ENCODE results near the gene SIK2.
A peak's percentile ranks its signal among the peaks of the same experiment; 100 is the strongest.

The SIK2 gene

DNA sequence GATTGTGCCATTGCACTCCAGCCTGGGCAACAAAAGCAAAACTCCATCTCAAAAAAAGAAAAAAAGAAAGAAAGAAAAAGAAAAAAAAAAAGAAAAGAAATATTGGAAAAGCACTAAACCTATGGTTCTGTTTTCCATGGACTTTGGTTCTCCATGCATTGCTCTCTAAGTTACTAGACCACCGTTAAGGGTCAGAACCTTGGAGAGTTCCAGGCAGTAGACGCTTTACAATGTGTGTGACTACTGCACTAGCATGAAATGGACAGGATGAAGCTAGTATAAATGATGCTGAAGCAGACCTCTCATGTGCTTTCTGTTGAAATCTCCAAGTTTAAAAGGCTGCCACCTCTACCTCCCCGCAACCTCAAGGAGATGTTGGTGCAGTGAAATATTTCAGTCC, 63.5 kb downstream of the SIK2 start:
- DNase-seq: peak; percentile 58
- peaks cover 16% of the 10 kb centered on the region for H3K36me3 Mint-ChIP-seq (ENCODE audit: low read depth)
- H3K4me3 Mint-ChIP-seq: no peak overlapping the region
- no peaks in the 10 kb centered on the region for H3K9me3 Mint-ChIP-seq
- TF ChIP-seq, protein P1, sequence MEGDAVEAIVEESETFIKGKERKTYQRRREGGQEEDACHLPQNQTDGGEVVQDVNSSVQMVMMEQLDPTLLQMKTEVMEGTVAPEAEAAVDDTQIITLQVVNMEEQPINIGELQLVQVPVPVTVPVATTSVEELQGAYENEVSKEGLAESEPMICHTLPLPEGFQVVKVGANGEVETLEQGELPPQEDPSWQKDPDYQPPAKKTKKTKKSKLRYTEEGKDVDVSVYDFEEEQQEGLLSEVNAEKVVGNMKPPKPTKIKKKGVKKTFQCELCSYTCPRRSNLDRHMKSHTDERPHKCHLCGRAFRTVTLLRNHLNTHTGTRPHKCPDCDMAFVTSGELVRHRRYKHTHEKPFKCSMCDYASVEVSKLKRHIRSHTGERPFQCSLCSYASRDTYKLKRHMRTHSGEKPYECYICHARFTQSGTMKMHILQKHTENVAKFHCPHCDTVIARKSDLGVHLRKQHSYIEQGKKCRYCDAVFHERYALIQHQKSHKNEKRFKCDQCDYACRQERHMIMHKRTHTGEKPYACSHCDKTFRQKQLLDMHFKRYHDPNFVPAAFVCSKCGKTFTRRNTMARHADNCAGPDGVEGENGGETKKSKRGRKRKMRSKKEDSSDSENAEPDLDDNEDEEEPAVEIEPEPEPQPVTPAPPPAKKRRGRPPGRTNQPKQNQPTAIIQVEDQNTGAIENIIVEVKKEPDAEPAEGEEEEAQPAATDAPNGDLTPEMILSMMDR (IDR thresholded peaks at IDR 0.05): no peak
- no peaks in the 10 kb centered on the region for H3K27me3 Mint-ChIP-seq (ENCODE audit: low read depth, poor library complexity)
- H3K27ac Mint-ChIP-seq: no peak overlapping the region
- H3K4me1 Mint-ChIP-seq: no peaks in the 10 kb centered on the region

DNA sequence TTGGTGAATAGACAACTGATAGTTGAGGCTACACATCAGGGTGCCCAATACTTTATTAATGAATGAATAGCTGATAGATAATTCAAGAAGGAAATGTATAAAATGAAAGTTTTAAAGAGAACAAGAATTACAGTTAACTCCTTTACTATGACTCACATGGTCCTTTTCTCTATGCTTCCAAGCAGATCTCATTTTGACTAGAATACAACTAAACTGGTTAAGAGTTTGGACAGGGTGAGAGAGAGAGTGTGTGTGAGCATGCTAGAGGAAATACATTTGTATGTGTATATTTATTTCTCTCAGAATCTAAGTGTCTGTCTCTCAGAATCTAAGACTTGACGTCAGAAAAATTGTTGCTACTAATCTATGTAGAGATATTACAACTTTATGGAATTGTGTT, 66.7 kb downstream of the SIK2 start:
- H3K36me3 Mint-ChIP-seq (ENCODE audit: low read depth): peaks cover 22% of the 10 kb centered on the region
- H3K4me3 Mint-ChIP-seq: no peak overlapping the region
- TF ChIP-seq, protein P1 (IDR thresholded peaks at IDR 0.05): no peak
- no peaks in the 10 kb centered on the region for H3K4me1 Mint-ChIP-seq
- H3K9me3 Mint-ChIP-seq: no peaks in the 10 kb centered on the region
- H3K27ac Mint-ChIP-seq: no peak overlapping the region
- DNase-seq: no peak
- H3K27me3 Mint-ChIP-seq (ENCODE audit: low read depth, poor library complexity): no peaks in the 10 kb centered on the region

DNA sequence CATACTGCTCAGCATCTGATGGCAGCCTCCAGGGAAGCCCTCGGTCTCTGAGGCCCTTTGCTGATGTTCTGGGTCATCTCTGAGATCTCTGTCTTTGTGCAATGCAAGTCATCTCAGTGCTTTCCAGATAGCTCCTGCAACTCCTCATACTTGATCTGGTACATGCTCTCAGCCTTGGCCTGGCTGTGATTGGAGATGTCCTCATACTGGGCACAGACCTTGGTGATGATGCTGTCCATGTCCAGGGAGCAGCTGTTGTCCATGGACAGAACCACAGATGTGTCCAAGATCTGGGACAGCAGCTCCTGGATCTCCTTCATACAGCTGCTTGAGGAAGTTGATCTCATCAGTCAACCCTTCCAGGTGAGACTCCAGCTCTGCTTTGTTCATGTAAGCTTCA, 69.1 kb downstream of the SIK2 start:
- Mint-ChIP-seq H3K27ac (no peak overlapping the region), H3K27me3 (ENCODE audit: low read depth, poor library complexity) (no peaks in the 10 kb centered on the region), H3K9me3 (no peaks in the 10 kb centered on the region), H3K36me3 (ENCODE audit: low read depth) (peaks cover 44% of the 10 kb centered on the region), H3K4me1 (no peaks in the 10 kb centered on the region), H3K4me3 (no peak overlapping the region)
- no peak for DNase-seq
- TF ChIP-seq, protein P1 (IDR thresholded peaks at IDR 0.05): no peak

DNA sequence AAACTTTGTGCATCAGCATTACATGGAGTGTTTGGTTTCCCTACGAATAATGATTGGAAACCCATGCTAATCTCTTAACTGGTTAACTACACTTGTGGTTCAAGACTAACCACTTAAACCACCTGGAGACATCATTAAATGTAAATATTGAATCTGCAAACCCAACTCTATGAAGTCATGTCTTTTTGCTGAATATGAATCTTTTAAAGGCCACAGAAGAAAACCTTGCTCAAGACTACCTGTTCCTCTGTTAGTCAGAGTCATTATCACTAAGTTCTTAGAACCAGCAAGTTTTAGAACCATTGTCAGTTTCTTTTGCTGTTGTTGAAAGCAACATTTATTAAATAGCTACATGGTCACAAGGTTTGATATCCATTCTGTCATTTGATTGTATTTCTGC, 70.7 kb downstream of the SIK2 start:
- TF ChIP-seq, protein P1 (IDR thresholded peaks at IDR 0.05): no peak
- no peaks in the 10 kb centered on the region for H3K4me1 Mint-ChIP-seq
- no peaks in the 10 kb centered on the region for H3K27me3 Mint-ChIP-seq (ENCODE audit: low read depth, poor library complexity)
- H3K4me3 Mint-ChIP-seq: no peak overlapping the region
- peaks cover 45% of the 10 kb centered on the region for H3K36me3 Mint-ChIP-seq (ENCODE audit: low read depth)
- H3K9me3 Mint-ChIP-seq: no peaks in the 10 kb centered on the region
- H3K27ac Mint-ChIP-seq: no peak overlapping the region
- DNase-seq: no peak

DNA sequence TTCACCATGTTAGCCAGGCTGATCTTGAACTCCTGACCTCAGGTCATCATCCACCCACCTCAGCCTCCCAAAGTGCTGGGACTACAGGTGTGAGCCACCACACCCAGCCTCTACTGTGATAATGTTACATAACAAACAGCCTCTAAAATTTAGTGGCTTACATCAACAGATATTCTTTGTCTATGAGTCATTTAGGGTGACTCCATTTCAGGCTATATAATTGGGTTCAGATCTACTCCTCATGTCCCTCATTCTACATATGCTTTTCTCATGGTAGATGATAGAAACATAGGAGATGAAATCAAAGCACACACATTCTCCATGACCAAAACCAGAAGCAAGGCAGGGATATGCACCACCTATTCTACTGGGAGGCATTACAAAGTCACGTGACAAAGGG, 72.7 kb downstream of the SIK2 start:
- TF ChIP-seq, protein P1 (IDR thresholded peaks at IDR 0.05): no peak
- Mint-ChIP-seq H3K9me3 (no peaks in the 10 kb centered on the region), H3K4me3 (no peak overlapping the region)

DNA sequence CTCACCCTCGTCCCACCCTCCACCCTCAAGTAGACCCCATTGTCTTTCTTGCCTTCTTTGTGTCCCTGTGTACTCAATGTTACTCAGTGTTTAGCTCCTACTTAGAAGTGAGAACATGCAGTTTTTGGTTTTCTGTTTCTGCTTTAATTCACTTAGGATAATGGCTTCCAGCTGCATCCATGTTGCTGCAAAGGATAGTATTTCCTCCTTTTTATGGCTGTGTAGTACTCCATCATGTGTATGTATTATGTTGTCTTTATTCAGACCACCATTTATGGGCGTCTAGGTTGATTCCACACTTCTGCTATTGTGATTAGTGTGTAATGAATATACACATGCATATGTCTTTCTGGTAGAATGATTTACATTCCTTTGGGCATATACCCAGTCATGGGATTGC, 73.6 kb downstream of the SIK2 start:
- H3K9me3 Mint-ChIP-seq: no peaks in the 10 kb centered on the region
- no peak for DNase-seq
- no peaks in the 10 kb centered on the region for H3K27me3 Mint-ChIP-seq (ENCODE audit: low read depth, poor library complexity)
- H3K4me1 Mint-ChIP-seq: no peaks in the 10 kb centered on the region
- TF ChIP-seq, protein P1 (IDR thresholded peaks at IDR 0.05): no peak
- H3K4me3 Mint-ChIP-seq: no peak overlapping the region
- peaks cover 45% of the 10 kb centered on the region for H3K36me3 Mint-ChIP-seq (ENCODE audit: low read depth)
- H3K27ac Mint-ChIP-seq: no peak overlapping the region

More for the DNA sequence above, 72.7 kb downstream of the SIK2 start:
- no peak overlapping the region for H3K27ac Mint-ChIP-seq
- no peaks in the 10 kb centered on the region for H3K27me3 Mint-ChIP-seq (ENCODE audit: low read depth, poor library complexity)
- H3K4me1 Mint-ChIP-seq: no peaks in the 10 kb centered on the region
- DNase-seq: no peak
- peaks cover 45% of the 10 kb centered on the region for H3K36me3 Mint-ChIP-seq (ENCODE audit: low read depth)
